Gastrocnemius medialis (tissue), 4 donors: ENCODE results near the gene STK11IP. TPM values are rescaled to one million over a fixed set of nuclear protein-coding genes. Genes with fewer than 3 reads are reported as not detected.

Experiments
- ATAC-seq, 2 donors: fragments of 150-250 bp; one replicate each; pipeline ENCODE4 v1.9.1; 2016
- DNase-seq, 2 donors: peaks; one replicate each; pipeline ENCODE4 v3.0.0-alpha.2; 2019
- H3K27ac ChIP-seq, 4 donors: fragments of 200-600 bp; sonication (generic); 1 replicate in 1 of 4; 2 replicates in 3 of 4; pipeline ENCODE4 v1.5.1; 2016 to 2018; ENCODE audit warnings: mild to moderate bottlenecking in 2 of 4, moderate library complexity in 1 of 4
- H3K27me3 ChIP-seq, 3 donors: fragments of 200-600 bp; sonication (generic) in 2 of 3; 1 replicate in 1 of 3; 2 replicates in 2 of 3; pipeline versions ENCODE4 v1.5.1 to v1.6.0; 2016 to 2019; ENCODE audit warnings: mild to moderate bottlenecking in 1 of 3, moderate library complexity in 1 of 3
- H3K36me3 ChIP-seq, 2 donors: fragments of 200-600 bp; sonication (generic) in 1 of 2; one replicate each; pipeline ENCODE4 v1.5.1; 2017 to 2018
- H3K4me1 ChIP-seq, 2 donors: fragments of 200-600 bp; sonication (generic) in 1 of 2; one replicate each; pipeline ENCODE4 v1.5.1; 2016 to 2017; ENCODE audit warnings: mild to moderate bottlenecking in 2 of 2
- H3K4me3 ChIP-seq, 4 donors: fragments of 200-600 bp; sonication (generic) in 3 of 4; 1 replicate in 1 of 4; 2 replicates in 3 of 4; pipeline ENCODE4 v1.5.1; 2016 to 2019; ENCODE audit warnings: mild to moderate bottlenecking in 2 of 4
- H3K9me3 ChIP-seq, 3 donors: fragments of 200-600 bp; sonication (generic) in 2 of 3; 1 replicate in 1 of 3; 2 replicates in 2 of 3; pipeline ENCODE4 v1.5.1; 2016 to 2019
- CTCF ChIP-seq, 5 experiments: fragments of 450-650 bp in 3 of 5; fragments of 200-600 bp in 2 of 5; sonication (generic) in 2 of 5; IDR thresholded peaks in 4 of 5; conservative IDR thresholded peaks in 1 of 5; 1 replicate in 4 of 5; 2 replicates in 1 of 5; pipeline ENCODE4 v1.5.1; 2016 to 2019; ENCODE audit warnings: antibody characterized with exemption in 5 of 5, mild to moderate bottlenecking in 3 of 5, moderate library complexity in 3 of 5
- POLR2A ChIP-seq, 2 donors: fragments of 450-650 bp; IDR thresholded peaks; one replicate each; pipeline ENCODE4 v1.6.1; 2017; ENCODE audit warnings: antibody characterized with exemption in 2 of 2, mild to moderate bottlenecking in 2 of 2, moderate library complexity in 2 of 2
- in situ Hi-C, 4 donors: fragments of 200-750 bp; cut with MboI; loops; one replicate each; pipeline versions ENCODE4 v1.15.0 to v1.8.0; 2017; ENCODE audit warnings: low sequenced_read_pairs in 4 of 4
- intact Hi-C: fragments of 100-400 bp; cut with DNase I; formaldehyde crosslinking; loops from one replicate; pipeline ENCODE4 v1.15.1; 2023; ENCODE audit warnings: low total_unique reads
- total RNA-seq, 4 donors: library from RNA; depleted of rRNA; stranded (reverse); fragments of >200 nt; gene quantifications; one replicate each; pipeline versions ENCODE4 v1.1.0 to v1.2.3, GENCODE V29; 2016

STK11IP gene
- total RNA-seq, 4 donors from 2014 or later = 5.4 to 7.5 (median 6.5) TPM

- DNase-seq = no peak
- H3K27me3 ChIP-seq = no peaks in the 10 kb centered on the region
- no peak for ATAC-seq
These were observed 30.5 kb upstream of the STK11IP start for GRCh38 chr2:219567131-219567530.

GRCh38 chr2:219567791-219568361 is 29.8 kb upstream of the STK11IP start:
- ATAC-seq (no peak), DNase-seq (no peak)
- H3K9me3 ChIP-seq = no peaks in the 10 kb centered on the region
- no peak overlapping the region for H3K4me3 ChIP-seq
- H3K4me1 ChIP-seq = peaks cover 11 to 14% of the 10 kb centered on the region in 2 donors
- no peak for TF ChIP-seq CTCF (IDR thresholded peaks at IDR 0.05 in 4 of 5, conservative IDR thresholded peaks at IDR 0.05 in 1 of 5)
- TF ChIP-seq POLR2A (IDR thresholded peaks at IDR 0.05) = no peak
- H3K27ac ChIP-seq = no peak overlapping the region
- H3K27me3 ChIP-seq = no peaks in the 10 kb centered on the region
- peaks cover 0 to 25% of the 10 kb centered on the region in 2 donors for H3K36me3 ChIP-seq
- intact Hi-C loops = no loop called here
- in situ Hi-C loops = no loop called here

More at GRCh38 chr2:219567131-219567530, 30.5 kb upstream of the STK11IP start:
- H3K27ac ChIP-seq = no peak overlapping the region
- H3K36me3 ChIP-seq = peaks cover 0 to 32% of the 10 kb centered on the region in 2 donors
- peaks cover 11 to 14% of the 10 kb centered on the region in 2 donors for H3K4me1 ChIP-seq
- TF ChIP-seq CTCF (IDR thresholded peaks at IDR 0.05 in 4 of 5, conservative IDR thresholded peaks at IDR 0.05 in 1 of 5) (no peak), POLR2A (IDR thresholded peaks at IDR 0.05) (no peak)
- no peak overlapping the region for H3K4me3 ChIP-seq
- H3K9me3 ChIP-seq = no peaks in the 10 kb centered on the region
- intact Hi-C loops (no loop called here), in situ Hi-C loops (no loop called here)

DNA sequence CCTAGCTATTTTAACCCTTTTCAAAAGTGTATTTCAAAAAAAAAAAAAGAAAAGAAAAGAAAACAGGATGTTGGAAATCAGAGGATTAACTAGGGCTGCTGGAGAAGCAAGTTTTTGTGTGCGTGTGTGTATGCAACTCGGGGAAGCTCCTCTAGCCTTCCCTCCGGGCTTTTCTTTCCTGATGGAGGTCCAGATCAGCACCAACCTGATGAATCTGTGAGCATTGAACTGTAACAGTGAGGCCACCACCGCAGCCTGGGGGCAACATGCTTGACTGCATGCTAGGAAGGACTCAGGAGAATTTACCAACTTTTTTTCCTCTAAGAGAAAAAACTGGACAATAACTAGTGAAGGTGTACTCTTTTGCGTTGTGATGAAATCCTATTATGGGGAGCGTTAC is 28.6 kb upstream of the STK11IP start:
- peaks cover 11 to 14% of the 10 kb centered on the region in 2 donors for H3K4me1 ChIP-seq
- no peaks in the 10 kb centered on the region for H3K27me3 ChIP-seq
- no peak for DNase-seq
- in situ Hi-C loops = no loop called here
- no peak overlapping the region for H3K27ac ChIP-seq
- intact Hi-C loops = no loop called here
- no peak for TF ChIP-seq CTCF (IDR thresholded peaks at IDR 0.05 in 4 of 5, conservative IDR thresholded peaks at IDR 0.05 in 1 of 5)
- TF ChIP-seq POLR2A (IDR thresholded peaks at IDR 0.05) = no peak
- no peak overlapping the region for H3K4me3 ChIP-seq
- no peak for ATAC-seq
- no peaks in the 10 kb centered on the region for H3K9me3 ChIP-seq
- H3K36me3 ChIP-seq = peaks cover 0 to 13% of the 10 kb centered on the region in 2 donors

DNA sequence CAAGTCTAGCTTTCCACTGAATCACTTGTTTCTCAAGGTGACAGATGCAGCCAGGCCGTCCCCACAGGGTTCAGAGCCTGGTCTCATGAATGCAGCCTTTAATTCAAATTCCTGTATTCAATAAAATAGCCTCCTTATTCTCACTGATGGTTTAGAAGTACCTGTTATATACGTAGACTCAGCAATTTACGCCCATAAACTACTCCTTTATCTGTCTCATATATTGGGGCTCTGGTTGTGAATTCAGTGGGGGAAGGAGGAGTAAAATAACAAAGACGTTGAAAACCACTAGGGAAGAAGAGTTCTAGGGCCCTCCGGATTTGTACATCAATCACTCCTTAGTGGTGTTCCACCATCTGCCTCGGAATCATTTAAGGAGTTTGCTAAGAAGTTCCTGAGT is 28.0 kb upstream of the STK11IP start:
- Histone ChIP-seq H3K4me3 (peak overlapping the region in 2 of 4 donors; percentile 56 to 62), H3K27ac (peak overlapping the region; percentile 79 to 90 (median 86)), H3K27me3 (no peaks in the 10 kb centered on the region), H3K36me3 (peaks cover 0 to 8% of the 10 kb centered on the region in 2 donors), H3K4me1 (peaks cover 11 to 14% of the 10 kb centered on the region in 2 donors), H3K9me3 (no peaks in the 10 kb centered on the region)
- DNase-seq (no peak), ATAC-seq (no peak)
- in situ Hi-C loops (no loop called here), intact Hi-C loops (loop anchor here (2.0 kb wide), 1 partner anchor 27 kb away; the partner anchor contains the start of gene CHPF)
- TF ChIP-seq POLR2A (IDR thresholded peaks at IDR 0.05) (no peak), CTCF (IDR thresholded peaks at IDR 0.05 in 4 of 5, conservative IDR thresholded peaks at IDR 0.05 in 1 of 5) (no peak)
